ENCODE measurements around the gene PFKL.

DNA sequence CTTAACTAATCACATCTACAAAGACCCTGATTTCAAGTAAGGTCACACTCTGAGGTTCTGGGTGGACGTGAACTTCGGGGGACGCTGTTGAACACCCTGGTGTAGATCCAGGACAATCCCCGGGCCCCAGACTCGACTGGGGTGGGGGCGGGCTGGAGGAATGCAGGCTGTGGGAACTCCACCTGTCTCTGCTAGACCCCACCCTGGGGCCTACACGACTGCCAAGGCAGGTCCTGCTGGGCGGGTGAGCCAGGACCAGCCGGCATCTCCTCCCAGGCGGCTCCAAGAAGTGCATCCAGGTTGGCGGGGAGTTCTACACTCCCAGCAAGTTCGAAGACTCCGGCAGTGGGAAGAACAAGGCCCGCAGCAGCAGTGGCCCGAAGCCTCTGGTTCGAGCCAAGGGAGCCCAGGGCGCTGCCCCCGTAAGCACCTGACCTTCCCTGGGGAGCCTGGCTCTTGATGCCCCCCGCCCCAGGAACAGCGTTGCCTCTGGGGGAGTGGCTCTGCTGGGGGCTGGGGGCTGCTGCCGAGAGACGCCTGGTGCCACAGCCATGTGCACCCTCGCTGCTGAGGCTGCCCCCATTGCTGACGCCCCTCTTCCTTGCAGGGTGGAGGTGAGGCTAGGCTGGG is 10.4 kb upstream of the PFKL start:
- TF ChIP-seq, protein P1, sequence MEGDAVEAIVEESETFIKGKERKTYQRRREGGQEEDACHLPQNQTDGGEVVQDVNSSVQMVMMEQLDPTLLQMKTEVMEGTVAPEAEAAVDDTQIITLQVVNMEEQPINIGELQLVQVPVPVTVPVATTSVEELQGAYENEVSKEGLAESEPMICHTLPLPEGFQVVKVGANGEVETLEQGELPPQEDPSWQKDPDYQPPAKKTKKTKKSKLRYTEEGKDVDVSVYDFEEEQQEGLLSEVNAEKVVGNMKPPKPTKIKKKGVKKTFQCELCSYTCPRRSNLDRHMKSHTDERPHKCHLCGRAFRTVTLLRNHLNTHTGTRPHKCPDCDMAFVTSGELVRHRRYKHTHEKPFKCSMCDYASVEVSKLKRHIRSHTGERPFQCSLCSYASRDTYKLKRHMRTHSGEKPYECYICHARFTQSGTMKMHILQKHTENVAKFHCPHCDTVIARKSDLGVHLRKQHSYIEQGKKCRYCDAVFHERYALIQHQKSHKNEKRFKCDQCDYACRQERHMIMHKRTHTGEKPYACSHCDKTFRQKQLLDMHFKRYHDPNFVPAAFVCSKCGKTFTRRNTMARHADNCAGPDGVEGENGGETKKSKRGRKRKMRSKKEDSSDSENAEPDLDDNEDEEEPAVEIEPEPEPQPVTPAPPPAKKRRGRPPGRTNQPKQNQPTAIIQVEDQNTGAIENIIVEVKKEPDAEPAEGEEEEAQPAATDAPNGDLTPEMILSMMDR (IDR thresholded peaks at IDR 0.05; ENCODE audit: insufficient read depth, low read length) = no peak
- TF ChIP-seq POLR2AphosphoS5 (IDR thresholded peaks at IDR 0.05; ENCODE audit: low read depth) = no peak
- TF ChIP-seq GABPA (IDR thresholded peaks at IDR 0.05; ENCODE audit: low read depth) = no peak

Data from HL-60 (cell line).